HUES64 (cell line): ENCODE data around the gene DLGAP1.
"Not testable (repeated sequence)": the region's sequence is repeated elsewhere in the genome, so short reads cannot be mapped to it uniquely, and the experiment has no call there.

Experiments used
- H3K27ac ChIP-seq: 2 replicates; pipeline ENCODE4 v1.7.0; 2013; ENCODE audit warnings: low read depth, low read length, inconsistent platforms
- H3K27me3 ChIP-seq: 2 replicates; pipeline ENCODE4 v1.6.1; 2013; ENCODE audit warnings: mild to moderate bottlenecking, low read length; ENCODE audit not compliant: insufficient read depth
- H3K36me3 ChIP-seq: 2 replicates; pipeline ENCODE4 v1.6.1; 2013; ENCODE audit warnings: mild to moderate bottlenecking, low read length; ENCODE audit not compliant: insufficient read depth
- H3K4me1 ChIP-seq: 2 replicates; pipeline ENCODE4 v1.6.1; 2013; ENCODE audit warnings: mild to moderate bottlenecking, low read length, moderate library complexity; ENCODE audit not compliant: insufficient read depth
- H3K4me3 ChIP-seq: 2 replicates; pipeline ENCODE4 v1.5.1; 2013; ENCODE audit warnings: mild to moderate bottlenecking, low read length, moderate library complexity
- H3K9ac ChIP-seq: 2 replicates; pipeline ENCODE4 v1.6.1; 2013; ENCODE audit warnings: mild to moderate bottlenecking, low read depth, low read length
- H3K9me3 ChIP-seq: 2 replicates; pipeline ENCODE4 v1.6.1; 2013; ENCODE audit warnings: low read depth, low read length; ENCODE audit not compliant: insufficient read depth
- WGBS: fragments of 150-250, 120-280 bp; methylation state at CpG from one replicate; pipeline ENCODE4 v1.1.7; 2013; ENCODE audit warnings: missing lambda C conversion rate; 5-methylcytosine and 5-hydroxymethylcytosine counted together

Gene DLGAP1

GRCh38 chr18:4335386-4335785, 119.7 kb downstream of the DLGAP1 start:
- Histone ChIP-seq H3K9me3 (no peaks in the 10 kb centered on the region), H3K9ac (no peak overlapping the region), H3K36me3 (no peaks in the 10 kb centered on the region), H3K4me1 (peaks cover 35% of the 10 kb centered on the region), H3K4me3 (no peak overlapping the region), H3K27ac (no peak overlapping the region), H3K27me3 (no peaks in the 10 kb centered on the region)
- WGBS, result 56% methylated on average over 1 of the region's 1 CpG

- peaks cover 46% of the 10 kb centered on the region for H3K4me1 ChIP-seq
- no peaks in the 10 kb centered on the region for H3K9me3 ChIP-seq
- H3K27me3 ChIP-seq, result no peaks in the 10 kb centered on the region
- 91% methylated on average over 5 of the region's 5 CpGs for WGBS
- no peak overlapping the region for H3K9ac ChIP-seq
- H3K36me3 ChIP-seq, result no peaks in the 10 kb centered on the region
- no peak overlapping the region for H3K27ac ChIP-seq
- H3K4me3 ChIP-seq, result no peak overlapping the region
Observed at GRCh38 chr18:4333043-4333442, 122.1 kb downstream of the DLGAP1 start.

- no peak overlapping the region for H3K4me3 ChIP-seq
- no peak overlapping the region for H3K9ac ChIP-seq
- H3K9me3 ChIP-seq, result no peaks in the 10 kb centered on the region
- no peaks in the 10 kb centered on the region for H3K27me3 ChIP-seq
- H3K27ac ChIP-seq, result no peak overlapping the region
- 95% methylated on average over 3 of the region's 3 CpGs for WGBS
- H3K4me1 ChIP-seq, result peaks cover 31% of the 10 kb centered on the region
- H3K36me3 ChIP-seq, result no peaks in the 10 kb centered on the region
Observed at GRCh38 chr18:4319738-4320677, 135.1 kb downstream of the DLGAP1 start.

GRCh38 chr18:4318311-4318710, 136.8 kb downstream of the DLGAP1 start:
- Histone ChIP-seq H3K27me3 (no peaks in the 10 kb centered on the region), H3K9me3 (no peaks in the 10 kb centered on the region), H3K27ac (no peak overlapping the region), H3K4me1 (peaks cover 38% of the 10 kb centered on the region), H3K36me3 (no peaks in the 10 kb centered on the region), H3K4me3 (no peak overlapping the region), H3K9ac (no peak overlapping the region)
- 91% methylated on average over 5 of the region's 5 CpGs for WGBS

- H3K4me1 ChIP-seq, result peaks cover 51% of the 10 kb centered on the region
- not testable (repeated sequence) for H3K36me3 ChIP-seq, H3K9ac ChIP-seq, H3K27ac ChIP-seq, H3K27me3 ChIP-seq, H3K9me3 ChIP-seq, H3K4me3 ChIP-seq
- WGBS, result 99% methylated on average over 4 of the region's 4 CpGs
Observed at GRCh38 chr18:4311945-4312344, 143.2 kb downstream of the DLGAP1 start.

GRCh38 chr18:4311136-4311535, 144.0 kb downstream of the DLGAP1 start:
- no peaks in the 10 kb centered on the region for H3K27me3 ChIP-seq
- WGBS, result 100% methylated on average over 1 of the region's 1 CpG
- no peaks in the 10 kb centered on the region for H3K9me3 ChIP-seq
- H3K4me1 ChIP-seq, result peaks cover 59% of the 10 kb centered on the region
- no peak overlapping the region for H3K4me3 ChIP-seq
- H3K36me3 ChIP-seq, result no peaks in the 10 kb centered on the region
- no peak overlapping the region for H3K9ac ChIP-seq
- H3K27ac ChIP-seq, result no peak overlapping the region

- Histone ChIP-seq H3K36me3 (no peaks in the 10 kb centered on the region), H3K27me3 (no peaks in the 10 kb centered on the region), H3K4me1 (peaks cover 58% of the 10 kb centered on the region), H3K4me3 (no peak overlapping the region), H3K27ac (no peak overlapping the region), H3K9me3 (no peaks in the 10 kb centered on the region), H3K9ac (no peak overlapping the region)
- 87% methylated on average over 5 of the region's 5 CpGs for WGBS
Observed at GRCh38 chr18:4309227-4309626, 145.9 kb downstream of the DLGAP1 start.

GRCh38 chr18:4308576-4308975, 146.5 kb downstream of the DLGAP1 start:
- H3K4me3 ChIP-seq, result no peak overlapping the region
- no peaks in the 10 kb centered on the region for H3K36me3 ChIP-seq
- WGBS, result 65% methylated on average over 4 of the region's 5 CpGs
- no peaks in the 10 kb centered on the region for H3K27me3 ChIP-seq
- H3K9ac ChIP-seq, result no peak overlapping the region
- H3K9me3 ChIP-seq, result no peaks in the 10 kb centered on the region
- H3K4me1 ChIP-seq, result peaks cover 52% of the 10 kb centered on the region
- no peak overlapping the region for H3K27ac ChIP-seq

- H3K27me3 ChIP-seq, result no peaks in the 10 kb centered on the region
- H3K36me3 ChIP-seq, result no peaks in the 10 kb centered on the region
- H3K27ac ChIP-seq, result no peak overlapping the region
- no peaks in the 10 kb centered on the region for H3K9me3 ChIP-seq
- H3K4me1 ChIP-seq, result 0 out of 2 replicates have a peak, but pooled peaks cover 5% of the 10 kb centered on the region
- no peak overlapping the region for H3K4me3 ChIP-seq
- no peak overlapping the region for H3K9ac ChIP-seq
Observed at GRCh38 chr18:4299395-4299794, 155.7 kb downstream of the DLGAP1 start.

- H3K9me3 ChIP-seq, result no peaks in the 10 kb centered on the region
- H3K4me3 ChIP-seq, result no peak overlapping the region
- H3K27me3 ChIP-seq, result no peaks in the 10 kb centered on the region
- no CpG with 5 or more reads among the region's 1 CpG for WGBS
- no peaks in the 10 kb centered on the region for H3K36me3 ChIP-seq
- H3K9ac ChIP-seq, result no peak overlapping the region
- H3K4me1 ChIP-seq, result 0 out of 2 replicates have a peak, but pooled peaks cover 5% of the 10 kb centered on the region
- no peak overlapping the region for H3K27ac ChIP-seq
Observed at GRCh38 chr18:4293337-4293736, 161.8 kb downstream of the DLGAP1 start.

GRCh38 chr18:4292696-4293095, 162.4 kb downstream of the DLGAP1 start:
- H3K9me3 ChIP-seq, result no peaks in the 10 kb centered on the region
- no peaks in the 10 kb centered on the region for H3K36me3 ChIP-seq
- H3K27me3 ChIP-seq, result no peaks in the 10 kb centered on the region
- no peak overlapping the region for H3K27ac ChIP-seq
- H3K9ac ChIP-seq, result no peak overlapping the region
- H3K4me1 ChIP-seq, result 0 out of 2 replicates have a peak, but pooled peaks cover 5% of the 10 kb centered on the region
- no peak overlapping the region for H3K4me3 ChIP-seq
- WGBS, result 97% methylated on average over 2 of the region's 2 CpGs
